ENCODE measurements around the gene SOX10.

SOX10 gene

GRCh38 chr22:38021206-38021605 is 36.9 kb upstream of the SOX10 start:
- H3K4me1 Mint-ChIP-seq, result no peaks in the 10 kb centered on the region
- no peak overlapping the region for H3K4me3 Mint-ChIP-seq
- H3K9me3 Mint-ChIP-seq, result no peaks in the 10 kb centered on the region
- H3K27me3 Mint-ChIP-seq, result peaks cover 10% of the 10 kb centered on the region
- DNase-seq, result no peak
- H3K27ac Mint-ChIP-seq, result no peak overlapping the region
- H3K36me3 Mint-ChIP-seq, result no peaks in the 10 kb centered on the region
- CTCF ChIA-PET, result no interaction called here

GRCh38 chr22:38018938-38019827 is 34.8 kb upstream of the SOX10 start:
- H3K4me3 Mint-ChIP-seq, result no peak overlapping the region
- CTCF ChIA-PET, result no interaction called here
- DNase-seq, result no peak

GRCh38 chr22:38017939-38018885 is 33.9 kb upstream of the SOX10 start:
- H3K9me3 Mint-ChIP-seq, result no peaks in the 10 kb centered on the region
- no peak overlapping the region for H3K4me3 Mint-ChIP-seq
- no peaks in the 10 kb centered on the region for H3K36me3 Mint-ChIP-seq
- CTCF ChIA-PET, result interaction anchor here (0.6 to 0.7 kb wide), 2 partner anchors 40 to 332 kb away, joined by 3 to 4 read pairs; no protein-coding TSS in a partner anchor
- DNase-seq, result no peak
- no peaks in the 10 kb centered on the region for H3K4me1 Mint-ChIP-seq
- peaks cover 10% of the 10 kb centered on the region for H3K27me3 Mint-ChIP-seq
- no peak overlapping the region for H3K27ac Mint-ChIP-seq

More at GRCh38 chr22:38018938-38019827, 34.8 kb upstream of the SOX10 start:
- Mint-ChIP-seq H3K9me3 (no peaks in the 10 kb centered on the region), H3K27ac (no peak overlapping the region), H3K4me1 (no peaks in the 10 kb centered on the region), H3K27me3 (peaks cover 10% of the 10 kb centered on the region), H3K36me3 (no peaks in the 10 kb centered on the region)

DNA sequence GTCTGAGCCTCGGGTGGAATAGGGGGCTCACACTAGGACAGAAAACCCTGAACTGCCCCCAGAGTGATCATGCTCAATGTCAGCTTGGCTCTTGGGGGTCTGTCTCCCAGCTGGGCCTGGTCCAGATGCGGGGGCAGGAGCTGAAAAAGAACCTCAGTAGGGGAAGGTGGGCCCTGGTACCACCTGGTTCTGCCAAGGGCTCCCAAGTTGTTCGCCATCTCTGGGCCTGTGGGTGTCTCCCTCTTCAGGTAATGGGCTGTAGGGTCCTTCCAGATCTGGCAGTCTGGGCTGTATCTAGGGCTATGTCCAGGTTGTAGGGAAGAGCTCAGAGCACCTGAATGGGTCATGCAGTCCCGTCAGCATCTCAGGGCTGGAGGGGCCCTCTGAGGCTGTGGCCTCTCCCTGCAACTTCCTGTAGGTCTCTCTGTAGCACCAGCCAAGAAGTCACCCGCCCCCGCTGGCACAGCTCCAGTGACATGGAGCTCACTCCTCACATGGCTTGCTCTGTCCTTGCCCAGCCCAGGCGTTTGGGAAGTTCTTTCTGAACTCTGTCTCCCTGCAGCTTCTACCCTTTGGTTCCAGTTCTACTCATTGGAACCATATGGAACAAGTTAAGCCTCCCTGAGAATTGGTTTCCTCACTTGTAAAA is 33.0 kb upstream of the SOX10 start:
- no peak overlapping the region for H3K4me3 Mint-ChIP-seq
- no peak for DNase-seq
- CTCF ChIA-PET, result interaction anchor here (0.6 to 0.7 kb wide), 2 partner anchors 39 to 333 kb away, joined by 3 to 4 read pairs; no protein-coding TSS in a partner anchor
- H3K9me3 Mint-ChIP-seq, result no peaks in the 10 kb centered on the region
- no peaks in the 10 kb centered on the region for H3K36me3 Mint-ChIP-seq
- no peaks in the 10 kb centered on the region for H3K4me1 Mint-ChIP-seq
- H3K27ac Mint-ChIP-seq, result no peak overlapping the region
- peaks cover 10% of the 10 kb centered on the region for H3K27me3 Mint-ChIP-seq

DNA sequence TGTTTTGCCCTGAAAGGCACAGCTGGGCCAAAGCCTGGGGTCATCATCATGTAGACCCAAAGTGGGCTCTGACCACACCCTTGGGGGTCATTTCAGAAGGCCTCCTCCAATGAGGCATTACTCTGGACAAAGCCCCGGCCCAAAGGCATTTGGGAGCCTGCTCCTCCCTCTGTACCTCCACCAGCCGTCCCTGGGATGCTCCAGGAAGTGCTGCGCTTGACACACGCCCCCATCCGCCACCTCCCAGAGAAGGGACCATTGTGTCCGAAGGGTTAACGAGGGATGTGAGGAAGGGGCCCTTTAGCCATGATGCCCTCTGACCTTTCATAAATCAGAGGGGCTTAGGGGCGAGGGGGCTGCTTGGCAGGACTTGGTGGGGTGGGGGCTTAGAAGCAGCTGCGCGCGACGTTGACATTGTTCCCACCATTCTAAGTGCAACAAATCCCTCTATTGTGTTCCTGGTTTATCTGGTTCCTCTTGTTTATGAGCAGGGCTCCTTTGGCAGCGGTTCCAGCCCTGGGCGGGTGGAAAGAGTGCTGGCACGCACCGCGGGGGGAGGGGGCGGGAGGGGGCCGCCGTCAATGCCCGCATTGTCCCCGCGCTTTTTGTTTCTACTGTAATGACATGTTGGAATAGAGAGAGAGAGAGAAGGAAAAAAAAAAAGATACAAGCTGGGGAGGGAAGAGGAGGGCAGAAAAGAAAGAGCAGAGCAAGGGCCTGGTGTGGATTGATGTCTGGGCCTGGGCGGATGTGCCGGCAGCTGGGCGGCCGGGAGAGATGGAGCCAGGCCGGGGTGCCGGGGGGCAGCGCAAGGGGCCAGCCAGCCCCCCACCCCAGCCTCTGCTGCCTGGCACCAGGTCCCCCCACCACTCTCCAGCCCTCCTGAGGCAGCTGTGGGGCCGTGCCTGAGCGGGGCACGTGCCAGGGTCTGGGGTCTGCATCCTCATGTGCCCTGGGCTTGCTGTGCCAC is 32.1 kb upstream of the SOX10 start:
- DNase-seq, result no peak
- CTCF ChIA-PET, result no interaction called here

GRCh38 chr22:38014083-38014482 is 29.7 kb upstream of the SOX10 start:
- Mint-ChIP-seq H3K9me3 (no peaks in the 10 kb centered on the region), H3K4me1 (peaks cover under 1% of the 10 kb centered on the region), H3K27ac (no peak overlapping the region), H3K36me3 (no peaks in the 10 kb centered on the region), H3K4me3 (no peak overlapping the region), H3K27me3 (peaks cover 7% of the 10 kb centered on the region)
- no peak for DNase-seq
- CTCF ChIA-PET, result interaction anchor here (1.8 kb wide), 1 partner anchor 38 kb away, joined by 6 read pairs; no protein-coding TSS in a partner anchor

More for the DNA sequence above, 32.1 kb upstream of the SOX10 start:
- Mint-ChIP-seq H3K36me3 (no peaks in the 10 kb centered on the region), H3K27me3 (peaks cover 10% of the 10 kb centered on the region), H3K4me1 (no peaks in the 10 kb centered on the region), H3K27ac (no peak overlapping the region), H3K4me3 (no peak overlapping the region), H3K9me3 (no peaks in the 10 kb centered on the region)

- no peak overlapping the region for H3K4me3 Mint-ChIP-seq
- peaks cover 6% of the 10 kb centered on the region for H3K27me3 Mint-ChIP-seq
- CTCF ChIA-PET, result no interaction called here
Observed at GRCh38 chr22:38012604-38013072, 28.3 kb upstream of the SOX10 start.

GRCh38 chr22:38009000-38009806 is 24.8 kb upstream of the SOX10 start:
- peaks cover 6% of the 10 kb centered on the region for H3K27me3 Mint-ChIP-seq

More at GRCh38 chr22:38012604-38013072, 28.3 kb upstream of the SOX10 start:
- Mint-ChIP-seq H3K36me3 (no peaks in the 10 kb centered on the region), H3K4me1 (peaks cover 3% of the 10 kb centered on the region), H3K27ac (no peak overlapping the region), H3K9me3 (no peaks in the 10 kb centered on the region)
- no peak for DNase-seq

GRCh38 chr22:38007330-38007902 is 23.1 kb upstream of the SOX10 start:
- Mint-ChIP-seq H3K27me3 (peaks cover 6% of the 10 kb centered on the region), H3K9me3 (no peaks in the 10 kb centered on the region), H3K36me3 (no peaks in the 10 kb centered on the region), H3K4me3 (no peak overlapping the region), H3K4me1 (peaks cover 3% of the 10 kb centered on the region), H3K27ac (no peak overlapping the region)
- CTCF ChIA-PET, result interaction anchor here (1.0 kb wide), 1 partner anchor 11 kb away, joined by 3 read pairs; no protein-coding TSS in a partner anchor
- no peak for DNase-seq

More at GRCh38 chr22:38009000-38009806, 24.8 kb upstream of the SOX10 start:
- CTCF ChIA-PET, result no interaction called here
- peak overlapping the region; percentile 2 for H3K27ac Mint-ChIP-seq
- no peaks in the 10 kb centered on the region for H3K9me3 Mint-ChIP-seq
- H3K4me3 Mint-ChIP-seq, result no peak overlapping the region
- H3K4me1 Mint-ChIP-seq, result peaks cover 3% of the 10 kb centered on the region
- no peaks in the 10 kb centered on the region for H3K36me3 Mint-ChIP-seq
- no peak for DNase-seq

- CTCF ChIA-PET, result interaction anchor here (1.0 kb wide), 1 partner anchor 10 kb away, joined by 3 read pairs; no protein-coding TSS in a partner anchor
- no peak for DNase-seq
- Mint-ChIP-seq H3K27ac (no peak overlapping the region), H3K27me3 (peaks cover 6% of the 10 kb centered on the region), H3K4me1 (peaks cover 3% of the 10 kb centered on the region), H3K4me3 (no peak overlapping the region), H3K9me3 (no peaks in the 10 kb centered on the region), H3K36me3 (no peaks in the 10 kb centered on the region)
Observed at GRCh38 chr22:38006906-38007305, 22.6 kb upstream of the SOX10 start.

GRCh38 chr22:38005943-38006342 is 21.6 kb upstream of the SOX10 start:
- no peak overlapping the region for H3K27ac Mint-ChIP-seq
- H3K36me3 Mint-ChIP-seq, result no peaks in the 10 kb centered on the region
- peaks cover 6% of the 10 kb centered on the region for H3K27me3 Mint-ChIP-seq
- H3K9me3 Mint-ChIP-seq, result no peaks in the 10 kb centered on the region
- DNase-seq, result no peak
- CTCF ChIA-PET, result no interaction called here
- H3K4me1 Mint-ChIP-seq, result peaks cover 3% of the 10 kb centered on the region
- H3K4me3 Mint-ChIP-seq, result no peak overlapping the region

DNA sequence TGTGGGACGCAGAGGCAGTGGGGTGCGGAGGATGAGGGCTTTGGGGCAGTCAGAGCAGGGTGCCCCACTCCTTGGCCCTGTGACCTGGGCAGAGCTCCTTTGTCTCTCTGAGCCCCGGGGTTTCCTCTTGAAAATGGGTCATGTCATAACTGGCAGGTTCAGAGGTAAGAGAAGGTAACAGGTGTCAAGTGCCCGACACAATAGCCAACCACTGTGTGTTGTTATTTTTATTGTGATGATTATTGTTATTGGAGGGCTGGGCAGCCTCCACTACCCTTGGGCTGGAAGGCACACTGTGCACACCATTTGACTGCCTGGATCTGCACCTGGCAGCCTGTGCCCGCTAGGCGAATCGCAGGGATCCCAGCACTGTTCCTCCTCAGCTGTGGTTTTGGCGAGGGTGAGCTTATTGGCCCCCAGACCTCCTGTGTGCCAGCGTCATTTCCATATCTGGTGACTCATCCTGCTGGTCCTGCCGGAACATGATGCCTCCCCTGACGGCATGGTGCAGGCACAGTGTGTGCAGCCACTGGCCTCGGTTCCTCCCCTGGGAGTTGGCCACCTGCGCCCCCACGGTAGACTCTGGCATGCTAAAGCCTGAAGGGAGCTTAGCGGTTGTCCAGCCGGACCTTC is 15.4 kb upstream of the SOX10 start:
- H3K4me1 Mint-ChIP-seq, result peaks cover 4% of the 10 kb centered on the region
- no peaks in the 10 kb centered on the region for H3K9me3 Mint-ChIP-seq
- H3K36me3 Mint-ChIP-seq, result no peaks in the 10 kb centered on the region
- H3K4me3 Mint-ChIP-seq, result no peak overlapping the region
- no peaks in the 10 kb centered on the region for H3K27me3 Mint-ChIP-seq
- no peak for DNase-seq
- CTCF ChIA-PET, result no interaction called here
- H3K27ac Mint-ChIP-seq, result no peak overlapping the region

All from activated naive CD4-positive, alpha-beta T cell treated with anti-CD3 and anti-CD28 coated beads, Interleukin-2, amount 10 ng/mL, durations not matched to agents 7 days and 5 days (primary cell).